Brain pericyte (primary cell): ENCODE measurements around the gene TKFC.

Experiments
- DNase-seq: peaks from one replicate; pipeline ENCODE4 v3.0.0-alpha.2; 2012; ENCODE audit warnings: low read depth, low spot score

Gene TKFC

DNA sequence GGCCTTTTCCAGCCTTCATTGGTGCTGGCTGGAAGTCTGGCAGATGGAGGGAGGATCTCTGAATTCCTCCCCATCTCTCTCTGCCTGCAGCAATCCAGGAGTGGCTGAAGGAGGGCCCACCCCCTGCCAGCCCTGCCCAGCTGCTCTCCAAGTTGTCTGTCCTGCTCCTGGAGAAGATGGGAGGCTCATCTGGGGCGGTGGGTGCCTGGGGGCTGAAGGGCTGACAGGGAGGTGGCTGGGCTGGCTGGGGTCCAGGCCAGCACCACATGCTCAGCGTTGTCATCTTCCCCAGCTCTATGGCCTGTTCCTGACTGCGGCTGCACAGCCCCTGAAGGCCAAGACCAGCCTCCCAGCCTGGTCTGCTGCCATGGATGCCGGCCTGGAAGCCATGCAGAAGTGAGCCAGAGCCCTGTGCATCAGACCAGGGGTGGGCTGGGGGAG is 12.2 kb downstream of the TKFC start:
- no peak for DNase-seq

DNA sequence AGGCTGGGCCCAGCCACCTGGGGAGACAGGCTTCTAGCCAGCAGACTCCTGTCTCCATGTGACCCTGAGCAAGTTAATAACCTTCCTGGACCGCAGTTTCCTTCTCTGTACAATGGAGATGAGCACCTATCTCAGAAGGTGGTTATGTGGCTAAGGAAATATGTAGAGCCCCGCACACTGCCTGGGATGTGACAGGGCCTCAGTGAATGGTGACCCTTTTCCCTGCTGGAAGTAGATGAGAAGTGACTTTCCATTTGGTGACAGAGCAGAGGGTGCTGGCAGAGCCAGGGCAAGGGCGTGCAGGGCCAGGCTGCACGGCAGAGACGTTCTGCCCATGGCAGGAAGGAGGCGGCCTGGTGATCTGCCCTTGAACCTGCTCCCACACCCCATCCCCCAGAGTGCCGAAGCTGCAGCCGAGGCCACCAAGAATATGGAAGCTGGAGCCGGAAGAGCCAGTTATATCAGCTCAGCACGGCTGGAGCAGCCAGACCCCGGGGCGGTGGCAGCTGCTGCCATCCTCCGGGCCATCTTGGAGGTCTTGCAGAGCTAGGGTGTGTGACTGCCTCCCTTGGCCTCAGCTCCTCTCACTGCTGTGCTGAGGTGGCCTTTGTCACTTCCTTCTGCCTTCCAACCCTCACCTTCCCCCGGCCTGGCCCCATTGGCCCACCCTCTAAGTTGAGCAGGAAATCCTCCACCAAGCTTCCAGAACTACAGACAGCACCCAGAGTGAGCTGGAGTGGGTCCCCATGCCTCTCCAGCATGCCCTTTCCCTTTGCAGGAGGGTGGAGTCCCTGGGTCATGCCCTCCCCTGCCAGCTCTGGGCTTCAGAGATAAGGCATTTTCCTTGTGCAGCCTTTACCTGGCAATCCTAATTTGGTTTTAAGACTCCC is 13.2 kb downstream of the TKFC start:
- DNase-seq: no peak

DNA sequence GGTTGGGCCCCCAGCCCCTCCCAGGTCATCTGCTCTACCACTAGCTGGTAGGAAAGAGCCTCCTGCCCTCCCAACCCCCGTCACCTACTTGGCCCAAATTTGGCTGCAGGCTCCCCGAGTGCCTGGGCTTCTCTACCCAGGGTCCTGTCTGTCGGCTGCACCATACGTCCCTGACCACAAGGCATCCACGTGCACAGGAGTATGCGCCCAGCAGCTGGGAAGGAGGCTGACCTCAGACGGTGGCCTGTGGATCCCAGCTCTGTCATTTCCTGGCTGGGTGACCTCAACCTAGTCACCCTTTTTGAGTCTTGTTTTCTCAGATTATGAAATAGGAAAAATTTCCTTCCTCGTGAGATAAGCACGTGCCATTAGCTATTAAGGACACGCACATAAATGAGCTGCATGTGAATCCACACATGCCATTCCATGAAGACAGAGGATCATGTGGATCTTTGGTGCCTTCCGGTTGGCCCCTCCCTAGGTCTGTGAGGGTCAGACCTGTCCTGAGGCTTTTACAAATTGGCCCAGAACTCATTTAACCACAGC is 15.0 kb downstream of the TKFC start:
- DNase-seq: no peak

DNA sequence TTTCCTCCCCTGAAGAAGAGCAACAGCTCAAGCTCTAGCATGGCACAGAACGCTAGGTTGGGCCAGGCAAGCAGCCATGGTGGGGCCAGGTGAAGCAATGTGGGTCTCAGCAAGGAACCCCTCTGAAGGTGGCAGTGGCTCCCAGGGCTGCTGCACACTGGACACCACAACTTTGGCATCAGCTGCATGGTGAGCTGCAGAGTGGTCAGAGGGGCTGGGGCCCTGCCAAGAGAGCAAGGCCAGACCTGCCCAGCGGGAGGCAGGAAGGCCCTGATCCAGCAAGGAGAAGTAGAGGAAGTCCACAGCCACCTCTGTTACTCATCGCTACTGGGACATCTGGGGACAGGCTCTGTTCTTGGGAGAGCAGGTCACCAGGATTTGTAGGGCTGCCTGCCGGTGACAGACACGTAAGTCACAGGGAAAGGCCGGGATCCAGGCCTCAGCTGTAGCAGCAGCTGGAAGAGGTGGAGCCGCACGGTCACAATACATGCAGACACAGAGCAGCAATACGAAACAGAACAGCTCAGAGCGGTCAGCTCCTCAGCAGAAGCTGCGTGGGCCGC is 16.2 kb downstream of the TKFC start:
- DNase-seq: no peak

DNA sequence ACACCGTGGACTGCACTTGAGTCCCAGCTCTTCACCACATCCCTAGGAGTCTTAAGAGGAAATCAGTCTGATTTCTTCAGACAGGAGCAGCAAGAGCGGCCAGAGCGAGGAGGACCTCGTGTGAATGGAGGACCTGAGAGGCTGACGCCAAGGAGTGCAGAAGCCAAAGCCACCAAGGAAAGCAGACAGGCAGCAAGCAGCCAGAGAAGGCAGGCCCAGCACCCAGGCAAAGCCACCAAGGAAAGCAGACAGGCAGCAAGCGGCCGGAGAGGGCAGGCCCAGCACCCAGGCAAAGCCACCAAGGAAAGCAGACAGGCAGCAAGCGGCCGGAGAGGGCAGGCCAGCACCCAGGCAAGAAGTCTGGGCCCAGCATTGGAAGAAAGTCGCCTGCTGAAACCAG is 16.9 kb downstream of the TKFC start:
- no peak for DNase-seq

DNA sequence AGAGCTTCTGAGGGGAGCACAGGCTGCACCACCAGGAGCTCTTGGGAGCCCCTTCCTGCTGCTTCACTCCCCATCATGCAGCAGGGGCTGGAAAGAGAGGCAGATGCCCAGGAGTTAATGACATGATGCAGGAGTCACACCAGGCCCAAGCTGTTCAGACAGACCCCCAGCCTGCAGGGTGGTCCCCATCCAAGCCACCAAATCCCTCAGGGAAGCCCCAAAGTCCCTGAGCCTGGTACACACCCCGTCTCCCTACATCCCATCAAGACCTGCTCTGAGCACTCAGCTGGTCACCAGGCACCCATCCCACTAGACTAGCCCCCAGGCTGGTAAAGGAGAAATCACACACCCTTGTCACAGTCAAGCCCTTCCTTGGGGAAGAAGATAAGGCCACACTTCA is 17.3 kb downstream of the TKFC start:
- no peak for DNase-seq

DNA sequence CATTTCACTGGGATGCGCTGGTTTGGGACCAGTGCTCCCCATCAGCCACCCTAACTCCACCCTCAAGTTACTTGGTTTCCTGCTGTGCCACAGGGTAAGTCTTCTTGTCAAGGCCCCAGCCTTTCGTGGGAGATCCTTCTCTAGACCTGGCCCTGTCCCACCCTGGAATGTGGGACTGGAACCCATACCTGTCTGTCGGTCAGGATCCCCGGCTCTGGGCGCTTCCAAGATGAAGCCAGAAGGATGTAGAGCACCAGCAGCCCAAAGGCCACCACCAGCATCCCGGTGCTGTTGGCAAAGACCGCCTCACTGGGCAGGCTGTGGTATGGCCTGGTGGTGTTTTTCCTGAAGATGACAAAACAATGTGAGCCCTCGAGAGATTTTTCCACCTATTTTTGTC is 17.8 kb downstream of the TKFC start:
- DNase-seq: no peak

DNA sequence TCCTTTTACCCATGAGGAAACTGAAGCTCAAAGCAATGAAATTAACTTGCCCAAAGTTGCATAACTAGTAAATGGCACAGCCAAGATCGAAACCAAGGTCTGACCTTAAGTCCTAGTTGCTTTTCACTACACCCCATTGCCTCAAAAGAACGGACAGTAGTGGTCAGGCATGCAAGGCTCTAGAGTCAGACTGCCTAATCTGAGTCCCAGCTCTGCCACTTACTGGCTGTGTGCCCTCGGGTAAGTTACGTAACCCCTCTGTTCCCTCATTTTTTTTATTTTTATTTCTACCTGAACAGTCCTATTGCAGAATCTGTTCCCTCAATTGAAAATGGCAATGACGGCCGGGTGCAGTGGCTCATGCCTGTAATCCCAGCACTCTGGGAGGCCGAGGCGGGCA is 19.0 kb downstream of the TKFC start:
- DNase-seq: no peak

DNA sequence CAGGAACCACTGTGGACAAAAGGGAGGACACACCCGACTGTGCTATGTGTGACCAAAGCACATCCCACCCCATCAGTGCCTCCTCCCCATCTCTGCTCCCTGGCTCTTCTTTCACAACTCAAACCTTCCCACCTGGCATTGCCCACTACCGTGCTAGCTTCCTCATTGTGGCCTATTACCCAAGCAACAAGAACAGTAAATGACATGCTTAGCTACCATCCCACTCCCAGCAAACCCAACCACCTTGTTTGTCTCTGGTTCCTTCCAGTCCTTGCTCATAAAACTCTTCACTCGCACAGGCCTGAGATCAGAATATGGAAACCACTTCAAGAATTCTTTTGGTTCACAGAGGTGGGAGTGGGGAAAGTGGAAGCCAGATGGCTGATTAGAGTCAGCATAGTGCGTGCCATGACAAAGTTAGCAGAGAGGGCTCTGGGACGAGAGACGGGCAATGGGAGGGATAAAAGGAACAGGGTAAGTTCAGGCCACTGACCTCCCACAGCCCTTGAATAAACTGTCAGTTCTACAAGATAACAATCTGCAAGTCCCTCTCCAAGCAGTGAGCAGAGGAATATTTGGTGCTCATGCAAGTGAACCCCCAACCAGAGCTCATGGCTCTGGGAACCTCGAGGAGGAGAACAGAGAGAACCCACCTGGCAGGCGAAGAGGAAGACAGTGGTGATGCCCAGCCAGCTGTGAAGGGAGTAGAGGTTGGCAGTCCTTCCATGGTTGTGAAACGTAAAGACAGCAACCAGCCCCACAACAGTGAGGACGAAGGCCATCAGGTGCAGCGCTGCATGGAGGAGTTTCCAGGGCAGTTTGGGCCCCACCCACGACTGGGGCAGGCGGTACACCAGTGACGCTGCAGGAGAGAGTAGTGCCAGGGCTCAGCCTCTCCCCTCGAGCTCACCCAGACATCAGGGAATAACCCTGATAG is 20.4 kb downstream of the TKFC start:
- no peak for DNase-seq

DNA sequence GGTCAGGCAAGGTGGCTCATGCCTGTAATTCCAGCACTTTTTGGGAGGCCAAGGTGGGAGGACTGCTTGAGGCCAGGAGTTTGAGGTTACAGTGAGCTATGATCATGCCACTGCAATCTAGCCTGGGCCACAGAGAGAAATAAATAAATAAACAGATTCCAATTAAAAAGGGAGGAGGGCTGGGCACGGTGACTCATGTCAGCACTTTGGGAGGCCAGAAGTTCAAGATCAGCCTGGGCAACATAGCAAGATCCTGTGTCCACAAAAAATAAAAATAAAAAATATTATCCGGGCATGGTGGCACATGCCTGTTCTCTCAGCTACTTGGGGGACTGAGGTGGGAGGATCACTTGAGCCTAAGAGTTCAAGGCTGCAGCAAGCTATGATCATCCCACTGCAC is 21.2 kb downstream of the TKFC start:
- no peak for DNase-seq

DNA sequence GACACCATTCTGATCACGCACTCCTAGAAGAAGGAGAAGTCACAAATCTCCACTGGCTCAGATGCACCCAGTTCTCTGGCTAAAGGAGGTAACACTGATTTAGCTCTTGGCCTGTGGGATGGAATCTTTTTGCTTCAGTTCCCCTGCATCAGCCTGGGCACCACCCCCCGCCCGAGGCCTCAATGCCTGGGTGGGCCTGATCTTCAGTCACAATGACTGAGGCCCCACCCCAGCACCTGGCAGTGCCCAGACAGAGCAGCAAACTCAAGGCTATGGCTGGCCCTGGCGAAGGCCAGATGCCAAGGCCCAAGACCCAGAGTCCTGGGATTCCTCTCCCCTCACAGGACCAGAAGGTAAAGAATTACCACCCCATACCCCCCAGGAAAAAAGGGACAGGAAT is 23.7 kb downstream of the TKFC start:
- no peak for DNase-seq

DNA sequence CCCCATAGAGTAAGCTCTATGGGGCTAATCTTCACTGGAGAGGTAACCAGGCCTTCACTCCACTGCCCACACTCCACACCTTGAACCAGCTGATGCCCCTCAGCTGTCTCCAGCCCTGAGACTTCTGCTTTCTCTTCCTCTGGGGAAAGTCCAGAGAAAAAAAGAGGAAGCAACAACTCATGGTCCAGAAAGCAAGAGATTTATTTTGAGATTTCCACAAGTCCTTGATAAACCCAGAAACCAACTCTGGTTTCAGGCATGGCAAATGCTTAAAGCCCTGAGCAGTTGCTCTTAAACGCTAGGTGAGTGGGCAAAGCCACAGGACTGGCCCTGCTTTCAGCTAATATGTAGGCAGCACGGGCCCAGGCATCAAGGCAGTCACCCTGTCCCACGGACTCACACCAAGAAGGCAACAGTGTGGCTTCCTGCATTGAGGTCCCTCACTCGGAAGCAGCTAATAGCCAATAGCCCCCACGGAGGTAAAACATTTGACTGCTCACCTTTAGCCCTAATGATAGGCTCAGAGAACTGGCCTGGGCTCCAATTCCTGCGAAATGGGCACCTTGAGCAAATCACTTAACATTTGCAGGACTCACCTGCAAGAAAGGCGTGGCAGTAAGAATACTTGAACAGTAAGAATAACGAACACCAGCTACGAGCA is 24.3 kb downstream of the TKFC start:
- DNase-seq: no peak

DNA sequence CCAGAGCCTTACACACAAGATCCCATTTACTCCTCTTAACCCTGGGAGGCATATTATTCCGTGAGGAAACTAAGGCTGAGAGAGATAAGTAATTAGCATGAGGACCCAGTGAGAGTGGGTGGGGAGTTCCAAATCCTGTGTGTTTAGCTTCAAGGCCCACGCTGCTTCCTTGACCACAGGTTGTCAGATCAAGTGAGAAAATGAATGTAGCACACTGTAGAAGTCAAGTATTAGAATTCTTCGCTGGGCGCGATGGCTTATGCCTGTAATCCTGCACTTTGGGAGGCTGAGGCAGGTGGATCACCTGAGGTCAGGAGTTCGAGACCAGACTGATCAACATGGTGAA is 24.8 kb downstream of the TKFC start:
- DNase-seq: no peak

DNA sequence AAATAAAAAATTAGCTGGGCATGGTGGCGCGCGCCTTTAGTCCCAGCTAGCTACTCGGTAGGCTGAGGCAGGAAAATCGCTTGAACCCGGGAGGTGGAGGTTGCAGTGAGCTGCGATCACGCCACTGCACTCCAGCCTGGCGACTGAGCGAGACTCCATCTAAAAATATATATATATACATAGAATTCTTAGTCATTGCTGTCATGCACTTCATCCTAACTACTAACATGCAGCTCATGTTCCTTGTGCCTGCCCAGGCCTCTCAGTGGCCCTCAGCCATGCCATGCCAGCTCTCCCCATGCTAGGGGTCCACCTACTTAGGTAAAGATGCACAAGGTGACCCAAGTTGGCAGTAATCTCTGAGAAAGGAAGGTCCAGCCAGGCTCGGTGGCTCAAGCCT is 25.5 kb downstream of the TKFC start:
- no peak for DNase-seq

DNA sequence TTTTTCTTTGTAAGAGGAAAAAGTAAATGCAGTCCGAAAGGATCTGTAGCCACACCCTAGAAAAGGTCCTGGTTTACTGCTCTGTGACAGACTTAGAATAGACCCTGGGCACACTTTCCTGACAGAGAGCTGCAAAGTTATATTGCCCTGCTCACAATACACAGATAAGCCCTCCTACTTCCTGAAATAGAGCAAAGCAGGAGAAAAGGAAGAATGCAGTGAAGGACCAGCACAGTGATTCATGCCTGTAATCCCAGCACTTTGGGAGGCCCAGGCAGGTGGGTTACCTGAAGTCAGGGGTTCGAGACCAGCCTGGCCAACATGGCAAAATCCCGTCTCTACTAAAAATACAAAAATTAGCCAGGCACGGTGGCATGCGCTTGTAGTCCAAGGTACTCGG is 26.5 kb downstream of the TKFC start:
- no peak for DNase-seq

DNA sequence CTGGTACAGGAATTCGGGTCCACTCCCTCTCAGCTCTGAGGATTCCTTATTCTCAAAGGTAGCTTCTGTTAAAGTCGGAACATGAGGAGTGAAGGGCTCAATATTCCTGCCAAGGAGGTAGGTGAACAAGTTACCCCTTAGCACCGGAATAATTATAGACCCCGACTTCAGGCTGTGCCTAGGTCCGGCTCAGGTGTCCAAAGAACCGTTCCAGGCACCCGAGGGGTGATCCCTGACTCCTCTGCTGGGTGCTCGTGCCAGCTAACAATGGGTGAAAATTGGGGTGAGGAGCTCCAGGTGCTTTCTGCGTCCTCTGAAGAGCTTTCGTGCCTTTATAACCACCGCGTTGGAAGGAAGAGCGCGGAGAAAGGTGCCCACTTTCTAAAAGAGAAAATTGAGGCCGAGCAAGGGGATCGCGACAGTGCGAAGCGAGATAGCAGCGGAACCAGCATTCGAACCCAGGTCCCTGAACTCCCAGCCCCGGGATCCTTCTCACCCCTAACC is 28.3 kb downstream of the TKFC start:
- DNase-seq: no peak

DNA sequence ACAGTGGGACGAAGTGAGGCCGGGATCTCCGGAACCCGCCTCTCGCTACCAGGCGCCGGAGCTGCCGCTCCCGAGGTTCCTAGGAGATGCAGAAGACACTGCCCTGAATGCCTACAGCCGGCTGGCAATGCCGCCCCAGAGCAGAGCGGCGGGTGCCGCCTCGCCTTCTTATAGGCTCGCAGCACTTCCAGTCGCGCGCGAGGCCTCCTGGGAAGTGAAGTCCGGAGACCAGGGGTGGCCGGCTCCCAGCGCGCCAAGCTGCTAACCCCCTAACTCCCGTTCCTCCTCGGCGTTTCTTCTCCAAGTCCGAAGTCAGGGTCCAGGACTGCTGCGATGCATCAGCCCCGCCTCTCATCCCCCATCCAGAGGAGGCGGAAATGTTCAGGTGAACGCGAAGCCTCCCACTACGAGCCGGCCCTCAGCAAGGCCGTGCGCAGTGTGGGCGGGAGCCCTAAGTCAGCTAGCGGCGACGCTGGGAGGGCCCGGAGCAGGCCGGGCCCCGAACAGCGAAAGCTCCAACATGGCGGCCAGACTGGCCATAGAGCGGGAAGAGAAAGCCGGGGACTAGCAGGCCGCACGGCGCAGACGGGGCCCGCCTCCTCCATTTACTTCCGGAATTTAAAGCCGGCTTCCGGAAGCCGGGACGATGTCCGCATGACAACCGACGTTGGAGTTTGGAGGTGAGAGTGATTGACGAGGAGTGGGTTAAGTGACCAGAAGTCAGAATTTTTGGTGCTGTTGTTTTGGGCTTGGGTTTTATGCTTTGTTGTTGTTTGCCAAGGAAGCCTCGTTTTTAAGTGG is 28.9 kb downstream of the TKFC start, which contains the start of the genes CYB561A3 and TMEM138:
TSS of gene CYB561A3 (minus strand) at position 142 of the 801 bp plus-strand sequence. CDS start 5,169 bp downstream, outside the sequence.
TSS of gene TMEM138 (plus strand) at position 634 of the 801 bp plus-strand sequence. CDS start 2,017 bp downstream, outside the sequence.
- peak; percentile 84 for DNase-seq

DNA sequence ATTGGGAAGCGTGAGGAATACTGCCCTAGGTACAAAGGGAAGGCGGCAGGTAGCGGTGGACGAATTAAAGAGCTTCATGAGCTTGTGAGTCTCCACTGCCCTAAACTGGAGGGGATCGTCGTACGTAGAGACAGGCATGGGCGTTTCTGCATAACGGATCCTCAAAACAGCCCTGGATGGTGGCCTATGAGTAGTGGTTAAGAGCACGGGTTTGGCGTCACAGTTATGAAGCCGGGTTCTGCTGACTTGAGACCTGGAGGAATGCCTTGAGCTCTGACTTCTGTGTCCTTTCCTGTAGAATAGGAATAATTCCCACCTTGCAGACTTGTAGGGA is 29.5 kb downstream of the TKFC start:
- no peak for DNase-seq

DNA sequence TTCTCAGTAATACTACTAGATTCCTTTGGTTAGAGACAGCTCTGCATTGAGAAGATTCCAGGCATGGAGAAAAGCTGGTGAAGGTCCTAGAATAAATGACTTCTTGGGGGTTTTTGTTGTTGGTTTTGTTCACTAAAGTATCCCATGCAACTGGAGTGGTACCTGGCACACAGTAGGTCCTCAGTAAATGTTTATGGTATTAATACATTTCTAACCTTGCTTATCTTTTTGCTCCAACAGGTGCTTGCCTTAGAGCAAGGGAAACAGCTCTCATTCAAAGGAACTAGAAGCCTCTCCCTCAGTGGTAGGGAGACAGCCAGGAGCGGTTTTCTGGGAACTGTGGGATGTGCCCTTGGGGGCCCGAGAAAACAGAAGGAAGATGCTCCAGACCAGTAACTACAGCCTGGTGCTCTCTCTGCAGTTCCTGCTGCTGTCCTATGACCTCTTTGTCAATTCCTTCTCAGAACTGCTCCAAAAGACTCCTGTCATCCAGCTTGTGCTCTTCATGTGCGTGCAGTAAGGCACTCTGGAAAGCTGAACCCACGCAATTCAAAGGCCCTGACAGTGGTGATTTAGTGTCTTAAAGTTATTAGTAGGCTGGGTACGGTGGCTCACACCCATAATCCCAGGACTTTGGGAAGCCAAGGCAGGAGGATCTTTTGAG is 31.1 kb downstream of the TKFC start:
- DNase-seq: no peak

DNA sequence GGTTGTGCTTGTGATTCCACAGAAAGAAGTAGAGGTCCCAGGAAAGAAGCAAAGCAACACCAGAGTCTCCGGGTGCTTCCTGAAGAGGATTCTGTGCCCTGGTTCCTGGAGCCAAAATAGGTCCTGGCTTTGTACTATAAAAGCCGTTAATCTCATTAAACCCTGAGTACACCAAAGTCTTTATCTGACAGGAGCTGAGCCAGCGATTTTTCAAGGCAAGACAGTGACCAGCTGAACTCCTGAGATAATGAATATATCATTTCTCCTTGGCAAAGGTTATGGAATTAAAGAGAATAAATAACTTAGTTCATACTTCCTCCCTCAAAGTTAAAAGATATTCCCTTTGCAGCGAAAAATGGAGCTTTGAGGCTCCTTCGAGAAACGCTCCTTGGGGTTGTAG is 34.4 kb downstream of the TKFC start:
- DNase-seq: no peak
